G401 (cell line): ENCODE measurements around the gene KIFC1. TPM values are rescaled to one million over a fixed set of nuclear protein-coding genes. Genes with fewer than 3 reads are reported as not detected.
A peak's percentile ranks its signal among the peaks of the same experiment; 100 is the strongest.
"Not testable (repeated sequence)": the region's sequence is repeated elsewhere in the genome, so short reads cannot be mapped to it uniquely, and the experiment has no call there.

Experiments used
- DNase-seq: peaks from one replicate; pipeline ENCODE4 v3.0.0-alpha.2; 2015; ENCODE audit warnings: low spot score
- in situ Hi-C: cut with HindIII; loops from 2 replicates; pipeline ENCODE4 v1.10.0; 2016; ENCODE audit warnings: low sequenced_read_pairs, mixed read lengths
- total RNA-seq: library from RNA; depleted of rRNA; stranded (reverse); fragments of >200 nt; shearing (Covaris generic); gene quantifications from 2 replicates; pipeline ENCODE4 v1.2.3, GENCODE V29; 2014; rRNA removed

Gene KIFC1
- total RNA-seq: 98.5 and 123 TPM in 2 replicates

DNA sequence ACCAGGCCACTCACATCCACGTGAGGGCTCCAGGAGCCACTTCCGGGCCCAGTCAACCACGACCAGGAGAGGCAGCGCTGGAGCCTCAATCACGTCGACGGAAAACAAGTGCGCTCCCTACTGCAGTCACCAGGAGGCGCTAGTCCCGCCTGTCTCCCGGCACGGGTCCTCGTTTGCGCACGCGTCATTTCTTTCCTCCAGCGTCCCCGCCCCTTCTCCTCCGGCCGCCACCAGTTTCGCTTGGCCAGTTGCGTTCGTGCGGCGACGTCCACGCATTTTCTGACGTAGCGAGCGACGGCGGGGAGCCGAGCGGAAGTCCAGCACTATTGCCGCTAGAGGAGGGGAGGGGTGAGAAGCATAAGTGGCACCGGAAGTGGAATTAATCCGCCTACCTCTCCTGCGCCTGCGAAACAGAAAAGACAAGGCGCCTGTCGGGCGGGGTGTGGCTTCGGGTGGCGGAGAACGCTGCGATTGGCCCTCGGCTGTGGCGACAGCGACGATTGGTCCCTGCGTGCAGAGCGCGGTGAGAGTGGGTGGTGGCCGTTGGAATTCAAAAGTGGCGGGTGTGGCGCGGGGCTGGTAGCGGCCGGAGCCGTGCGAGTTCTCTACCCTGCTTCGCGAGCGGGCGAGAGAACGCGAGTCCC lies at the start of gene KIFC1:
Gene KIFC1, plus strand, starts transcription at position 546 of the 644 bp plus-strand sequence. CDS start 163 bp downstream, outside the sequence.
- in situ Hi-C loops: no loop called here
- peak; percentile 100 for DNase-seq

- DNase-seq, in situ Hi-C loops: not testable (repeated sequence)
These were observed 48.0 kb upstream of the KIFC1 start for GRCh38 chr6:33343606-33343952.

- in situ Hi-C loops: no loop called here
- no peak for DNase-seq
These were observed 47.5 kb upstream of the KIFC1 start for GRCh38 chr6:33343953-33344611.

DNA sequence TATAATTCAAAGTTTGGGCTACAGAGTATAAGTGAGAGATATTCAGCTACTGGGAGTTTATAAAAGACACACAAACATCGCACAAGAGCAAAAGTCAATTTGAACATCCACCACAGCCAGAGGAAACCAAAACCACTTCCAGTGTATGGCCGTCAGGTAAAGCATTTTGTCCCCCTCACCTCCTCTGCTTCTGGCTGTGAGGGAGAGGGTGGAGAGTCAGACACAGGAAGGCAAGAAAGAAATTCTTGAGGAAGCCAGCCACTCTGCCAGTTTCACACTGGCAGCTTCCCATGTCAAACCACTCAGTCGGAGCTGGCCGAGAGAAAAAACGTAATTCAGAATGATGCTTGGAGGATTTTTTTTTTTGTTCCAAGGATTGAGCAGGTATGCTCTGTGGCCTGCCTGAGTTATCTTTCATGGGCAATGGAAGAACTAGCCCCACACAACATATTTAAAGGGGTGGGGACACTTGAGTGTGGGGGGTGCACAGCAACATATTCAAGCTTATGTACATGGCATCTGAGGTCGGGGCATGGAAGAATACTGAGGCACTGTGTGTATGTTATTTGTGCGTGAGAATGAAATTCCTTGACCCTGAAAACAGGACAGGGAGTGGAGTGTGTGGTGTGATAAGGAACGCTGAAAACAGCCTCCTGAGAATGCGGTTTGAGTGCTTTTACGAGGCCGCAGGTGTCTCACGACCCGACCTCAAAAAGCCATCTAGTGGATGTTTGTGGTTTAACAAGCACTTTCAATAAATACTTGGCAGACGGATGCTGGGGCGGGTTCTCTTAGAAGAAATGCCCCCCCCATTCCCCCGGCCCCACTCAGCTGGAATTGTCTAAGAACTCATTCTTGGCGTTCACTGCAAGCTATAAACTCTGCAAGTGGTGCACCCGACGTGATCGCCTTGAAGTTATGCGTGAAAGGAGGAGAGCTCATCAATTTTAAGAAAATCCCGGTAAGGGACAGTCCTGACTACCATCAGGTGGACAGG lies 46.6 kb upstream of the KIFC1 start:
- DNase-seq: peak; percentile 88
- in situ Hi-C loops: no loop called here

DNA sequence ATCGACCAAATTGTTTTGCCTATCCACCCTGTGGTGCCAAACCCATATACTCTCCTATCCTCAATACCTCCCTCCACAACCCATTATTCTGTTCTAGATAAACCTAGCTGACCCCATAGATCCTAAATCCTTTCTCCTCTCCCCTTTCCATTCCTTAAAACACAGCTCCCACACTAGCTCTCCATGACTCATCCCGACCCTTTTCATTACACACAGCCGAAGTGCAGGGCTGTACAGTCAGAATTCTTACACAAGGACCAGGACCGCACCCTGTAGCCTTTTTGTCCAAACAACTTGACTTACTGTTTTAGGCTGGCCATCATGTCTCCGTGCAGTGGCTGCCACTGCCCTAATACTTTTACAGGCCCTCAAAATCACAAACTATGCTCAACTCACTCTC lies 44.7 kb upstream of the KIFC1 start:
- in situ Hi-C loops, DNase-seq: not testable (repeated sequence)

- in situ Hi-C loops: no loop called here
- no peak for DNase-seq
These were observed 43.8 kb upstream of the KIFC1 start for GRCh38 chr6:33347816-33348215.

DNA sequence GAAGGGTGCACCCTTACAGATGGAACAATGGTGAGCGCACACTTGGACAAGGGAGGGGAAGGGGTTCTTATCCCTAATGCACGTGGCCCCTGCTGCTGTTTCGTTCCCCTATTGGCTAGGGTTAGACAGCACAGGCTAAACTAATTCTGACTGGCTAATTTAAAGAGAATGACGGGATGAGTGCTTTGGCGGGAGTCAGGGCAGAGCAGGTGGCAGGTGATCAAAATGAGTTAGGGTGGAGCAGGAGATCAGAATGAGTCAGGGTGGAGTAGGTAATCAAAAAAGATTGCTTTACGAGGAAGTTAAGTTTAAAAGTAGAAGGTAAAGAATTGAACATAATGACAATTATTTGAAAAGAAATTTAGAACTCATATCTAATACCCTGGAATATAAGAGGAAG lies 35.8 kb upstream of the KIFC1 start:
- in situ Hi-C loops, DNase-seq: not testable (repeated sequence)

GRCh38 chr6:33356295-33356694 lies 35.3 kb upstream of the KIFC1 start:
- in situ Hi-C loops: no loop called here
- DNase-seq: peak; percentile 11

GRCh38 chr6:33357160-33357871 lies 34.3 kb upstream of the KIFC1 start:
- in situ Hi-C loops, DNase-seq: not testable (repeated sequence)

- DNase-seq: no peak
- in situ Hi-C loops: no loop called here
These were observed 32.3 kb upstream of the KIFC1 start for GRCh38 chr6:33359331-33359730.

DNA sequence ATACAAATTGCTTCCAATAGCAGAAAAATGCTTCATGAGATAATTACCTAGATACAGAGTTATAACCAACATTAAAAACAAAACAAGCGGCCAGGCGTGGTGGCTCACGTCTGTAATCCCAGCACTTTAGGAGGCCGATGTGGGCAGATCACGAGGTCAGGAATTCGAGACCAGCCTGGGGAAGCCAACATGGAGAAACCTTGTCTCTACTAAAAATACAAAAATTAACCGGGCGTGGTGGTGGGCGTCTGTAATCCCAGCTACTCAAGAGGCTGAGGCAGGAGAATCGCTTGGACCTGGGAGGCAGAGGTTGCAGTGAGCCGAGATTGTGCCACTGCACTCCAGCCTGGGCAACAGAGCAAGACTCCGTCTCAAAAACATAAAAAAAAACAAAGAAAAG lies 28.1 kb upstream of the KIFC1 start:
- in situ Hi-C loops, DNase-seq: not testable (repeated sequence)

DNA sequence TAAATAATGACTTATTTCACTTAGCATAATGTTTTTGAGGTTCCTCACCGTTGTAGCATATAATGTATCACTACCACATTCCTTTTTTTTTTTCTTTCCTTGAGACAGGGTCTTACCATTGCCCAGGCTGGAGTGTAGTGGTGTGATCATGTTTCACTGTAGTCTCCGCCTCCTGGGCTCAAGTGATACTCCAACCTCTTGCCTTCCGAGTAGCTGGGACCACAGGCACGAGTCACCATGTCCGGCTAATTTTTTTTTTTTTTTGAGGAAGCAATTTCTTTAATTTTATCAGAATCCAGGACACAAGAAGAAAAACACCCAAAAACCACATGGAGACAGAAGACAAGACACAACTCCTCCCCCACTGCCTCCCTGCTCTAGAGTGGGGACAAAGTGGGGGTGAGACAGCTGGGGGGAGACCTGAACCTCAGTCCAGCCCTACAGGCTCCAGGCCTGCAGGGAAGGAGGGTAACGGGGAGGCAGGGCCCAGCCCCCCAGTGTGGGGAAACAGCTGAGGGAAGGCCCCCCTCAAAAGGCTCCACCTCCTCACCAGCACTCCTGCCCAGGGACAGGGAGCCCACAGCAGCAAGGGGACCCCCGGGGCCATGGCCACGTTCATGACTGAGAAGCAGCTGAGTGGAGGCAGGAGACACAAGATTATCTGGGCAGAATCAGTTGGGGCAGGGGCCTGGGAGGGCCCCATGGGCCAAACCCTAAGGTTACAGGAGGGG lies 27.0 kb upstream of the KIFC1 start:
- in situ Hi-C loops: not testable (repeated sequence)
- DNase-seq: peak; percentile 13

GRCh38 chr6:33365206-33365971 lies 26.2 kb upstream of the KIFC1 start:
- DNase-seq, in situ Hi-C loops: not testable (repeated sequence)

- in situ Hi-C loops: no loop called here
- DNase-seq: no peak
These were observed 24.5 kb upstream of the KIFC1 start for GRCh38 chr6:33367009-33367714.

DNA sequence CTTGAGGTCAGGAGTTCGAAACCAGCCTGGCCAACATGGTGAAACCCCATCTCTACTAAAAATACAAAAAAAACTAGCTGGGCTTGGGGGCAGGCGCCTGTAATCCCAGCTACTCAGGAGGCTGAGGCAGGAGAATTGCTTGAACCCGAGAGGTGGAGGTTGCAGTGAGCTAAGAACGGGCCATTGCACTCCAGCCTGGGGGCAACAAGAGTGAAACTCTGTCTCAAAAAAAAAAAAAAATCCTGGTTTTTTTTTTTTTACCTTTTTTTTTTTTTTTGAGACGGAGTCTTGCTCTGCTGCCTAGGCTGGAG lies 24.0 kb upstream of the KIFC1 start:
- DNase-seq, in situ Hi-C loops: not testable (repeated sequence)

GRCh38 chr6:33371901-33372300 lies 19.7 kb upstream of the KIFC1 start:
- in situ Hi-C loops, DNase-seq: not testable (repeated sequence)

DNA sequence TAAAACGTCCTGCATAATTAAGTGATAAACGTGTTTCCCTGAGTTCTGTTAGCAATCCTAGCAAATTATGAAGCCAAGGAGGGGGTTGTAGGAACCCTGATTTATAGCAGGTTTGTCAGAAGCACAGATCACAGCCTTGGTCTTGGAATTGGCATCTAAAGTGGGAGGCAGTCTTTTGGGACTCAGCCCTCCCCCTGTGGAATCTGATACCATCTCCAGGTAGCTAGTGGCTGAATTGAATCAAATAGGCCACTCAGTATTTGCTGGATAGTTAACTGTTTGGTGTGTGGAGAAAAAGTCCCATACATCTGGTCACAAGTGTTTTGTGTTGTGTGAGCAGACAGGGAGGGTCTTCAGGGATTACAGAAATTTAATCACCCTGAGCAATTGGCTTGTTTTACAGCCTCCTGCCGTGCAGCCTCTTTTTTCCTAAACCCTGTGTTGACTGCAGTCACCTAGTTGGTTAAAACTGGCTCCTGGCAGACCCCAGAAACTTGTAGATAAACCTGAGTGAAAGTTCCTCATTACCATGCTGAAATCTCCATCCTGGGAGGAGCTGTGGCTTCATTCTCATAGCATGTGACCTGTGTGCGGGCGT lies 19.0 kb upstream of the KIFC1 start:
- no peak for DNase-seq
- in situ Hi-C loops: no loop called here
